ENCODE measurements around the gene CBX4. TPM values are rescaled to one million over a fixed set of nuclear protein-coding genes. Genes with fewer than 3 reads are reported as not detected.
A peak's percentile ranks its signal among the peaks of the same experiment; 100 is the strongest.

Gene CBX4
- total and polyA plus RNA-seq, 2 of the 13 experiments (the other 11 are each of a cell fraction or from before 2014, with no cell fraction given): 25.8 to 50.8 TPM

DNA sequence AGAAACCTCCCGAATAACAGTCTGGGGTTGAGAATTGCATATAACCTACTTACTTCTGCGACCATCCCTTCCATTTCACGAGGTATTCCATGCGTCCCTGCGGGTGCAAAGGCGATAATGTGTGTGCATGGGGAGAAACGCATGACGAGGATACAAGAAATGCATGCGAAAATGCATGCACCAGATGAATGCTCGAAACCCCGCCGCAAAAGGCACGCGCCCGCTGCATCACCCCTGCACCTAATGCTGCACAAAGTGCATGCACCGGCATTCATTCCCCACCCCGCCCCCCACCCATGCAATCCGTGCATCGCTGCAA is 42.8 kb downstream of the CBX4 start:
- ATAC-seq (no peak), DNase-seq (ENCODE audit: low spot score) (no peak), FAIRE-seq (no peak)
- Histone ChIP-seq H3K4me2 (ENCODE audit: low read depth, low read length) (peak overlapping the region; percentile 99), H3K9me3 (ENCODE audit: low read length) (no peaks in the 10 kb centered on the region), H3K79me2 (ENCODE audit: insufficient read depth, low read length) (peaks cover 10% of the 10 kb centered on the region), H3K9ac (ENCODE audit: insufficient read depth, low read depth, low read length) (peak overlapping the region; percentile 96), H3K27me3 (ENCODE audit: control insufficient read depth in 1 of 2, insufficient read depth in 2 of 2, low read length in 2 of 2) (peaks cover 28 to 49% of the 10 kb centered on the region in 2 experiments), H3K36me3 (replicated peaks in 1 of 2; ENCODE audit: control insufficient read depth in 1 of 2, insufficient read depth in 2 of 2, low read length in 2 of 2) (peaks cover 5 to 9% of the 10 kb centered on the region in 2 experiments; a peak in 4 of 5 replicates), H3K27ac (ENCODE audit: extremely low read length, insufficient read depth, low read length) (peak overlapping the region; percentile 87), H3K4me1 (ENCODE audit: insufficient read depth, low read length) (peaks cover 67% of the 10 kb centered on the region), H2AFZ (ENCODE audit: low read length) (no peak overlapping the region), H4K20me1 (ENCODE audit: insufficient read depth, low read length) (no peaks in the 10 kb centered on the region), H3K4me3 (replicated peaks in 1 of 3; ENCODE audit: insufficient read depth in 1 of 3, low read depth in 2 of 3, low read length in 3 of 3) (peak overlapping the region; percentile 85 to 94 (median 86))
- intact Hi-C loops (cut with micrococcal nuclease; ENCODE audit: unreplicated experiment): loop anchor here (2.0 to 5.0 kb wide), 3 partner anchors 41 to 196 kb away; partner anchors contain the start of gene CBX4
- POLR2A ChIA-PET: interaction anchor here (0.9 to 4.7 kb wide), 31 partner anchors 9 to 770 kb away, joined by 3 to 98 read pairs (median 8); partner anchors contain the start of genes CBX2 and CBX4
- no TSS peak for BruUV-seq (replicated peaks)
- CTCF ChIA-PET (ENCODE audit: low intra/inter-chr PET ratio, low total read pairs): no interaction called here
- WGBS (ENCODE audit: low lambda C conversion rate): 2% methylated on average over 15 of the region's 19 CpGs
- in situ Hi-C loops (cut with HindIII; ENCODE audit: extremely low pct_ligation_motif_present, low pct_unique_long_range_greater_than_20kb): no loop called here
- 0 out of 2 replicates have a peak, but pooled peaks have one; percentile 10 for TF ChIP-seq MYC (CRISPR knock-in tag; IDR thresholded peaks at IDR 0.05; ENCODE audit: borderline replicate concordance)
- TF ChIP-seq RXRA (CRISPR knock-in tag; IDR thresholded peaks at IDR 0.05): peak; percentile 23; the same call in 1 of the 2 replicates
- 0 out of 2 replicates have a peak, but pooled peaks have one; percentile 56 for TF ChIP-seq DNMT1 (CRISPR knock-in tag; IDR thresholded peaks at IDR 0.05)
- TF ChIP-seq, protein P1, sequence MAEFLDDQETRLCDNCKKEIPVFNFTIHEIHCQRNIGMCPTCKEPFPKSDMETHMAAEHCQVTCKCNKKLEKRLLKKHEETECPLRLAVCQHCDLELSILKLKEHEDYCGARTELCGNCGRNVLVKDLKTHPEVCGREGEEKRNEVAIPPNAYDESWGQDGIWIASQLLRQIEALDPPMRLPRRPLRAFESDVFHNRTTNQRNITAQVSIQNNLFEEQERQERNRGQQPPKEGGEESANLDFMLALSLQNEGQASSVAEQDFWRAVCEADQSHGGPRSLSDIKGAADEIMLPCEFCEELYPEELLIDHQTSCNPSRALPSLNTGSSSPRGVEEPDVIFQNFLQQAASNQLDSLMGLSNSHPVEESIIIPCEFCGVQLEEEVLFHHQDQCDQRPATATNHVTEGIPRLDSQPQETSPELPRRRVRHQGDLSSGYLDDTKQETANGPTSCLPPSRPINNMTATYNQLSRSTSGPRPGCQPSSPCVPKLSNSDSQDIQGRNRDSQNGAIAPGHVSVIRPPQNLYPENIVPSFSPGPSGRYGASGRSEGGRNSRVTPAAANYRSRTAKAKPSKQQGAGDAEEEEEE (CRISPR knock-in tag; IDR thresholded peaks at IDR 0.05; ENCODE audit: borderline replicate concordance): peak; percentile 32; the same call in 1 of the 2 replicates
- TF ChIP-seq ZNF430 (CRISPR knock-in tag; IDR thresholded peaks at IDR 0.05): 0 out of 2 replicates have a peak, but pooled peaks have one; percentile 54
- TF ChIP-seq GLI4 (CRISPR knock-in tag; IDR thresholded peaks at IDR 0.05; ENCODE audit: borderline replicate concordance): no peak
- no peak for TF ChIP-seq ELF1 (CRISPR knock-in tag; IDR thresholded peaks at IDR 0.05)
- TF ChIP-seq SRSF1 (optimal IDR thresholded peaks at IDR 0.05; ENCODE audit: low read depth, low read length): peak; percentile 46
- TF ChIP-seq, protein P2, sequence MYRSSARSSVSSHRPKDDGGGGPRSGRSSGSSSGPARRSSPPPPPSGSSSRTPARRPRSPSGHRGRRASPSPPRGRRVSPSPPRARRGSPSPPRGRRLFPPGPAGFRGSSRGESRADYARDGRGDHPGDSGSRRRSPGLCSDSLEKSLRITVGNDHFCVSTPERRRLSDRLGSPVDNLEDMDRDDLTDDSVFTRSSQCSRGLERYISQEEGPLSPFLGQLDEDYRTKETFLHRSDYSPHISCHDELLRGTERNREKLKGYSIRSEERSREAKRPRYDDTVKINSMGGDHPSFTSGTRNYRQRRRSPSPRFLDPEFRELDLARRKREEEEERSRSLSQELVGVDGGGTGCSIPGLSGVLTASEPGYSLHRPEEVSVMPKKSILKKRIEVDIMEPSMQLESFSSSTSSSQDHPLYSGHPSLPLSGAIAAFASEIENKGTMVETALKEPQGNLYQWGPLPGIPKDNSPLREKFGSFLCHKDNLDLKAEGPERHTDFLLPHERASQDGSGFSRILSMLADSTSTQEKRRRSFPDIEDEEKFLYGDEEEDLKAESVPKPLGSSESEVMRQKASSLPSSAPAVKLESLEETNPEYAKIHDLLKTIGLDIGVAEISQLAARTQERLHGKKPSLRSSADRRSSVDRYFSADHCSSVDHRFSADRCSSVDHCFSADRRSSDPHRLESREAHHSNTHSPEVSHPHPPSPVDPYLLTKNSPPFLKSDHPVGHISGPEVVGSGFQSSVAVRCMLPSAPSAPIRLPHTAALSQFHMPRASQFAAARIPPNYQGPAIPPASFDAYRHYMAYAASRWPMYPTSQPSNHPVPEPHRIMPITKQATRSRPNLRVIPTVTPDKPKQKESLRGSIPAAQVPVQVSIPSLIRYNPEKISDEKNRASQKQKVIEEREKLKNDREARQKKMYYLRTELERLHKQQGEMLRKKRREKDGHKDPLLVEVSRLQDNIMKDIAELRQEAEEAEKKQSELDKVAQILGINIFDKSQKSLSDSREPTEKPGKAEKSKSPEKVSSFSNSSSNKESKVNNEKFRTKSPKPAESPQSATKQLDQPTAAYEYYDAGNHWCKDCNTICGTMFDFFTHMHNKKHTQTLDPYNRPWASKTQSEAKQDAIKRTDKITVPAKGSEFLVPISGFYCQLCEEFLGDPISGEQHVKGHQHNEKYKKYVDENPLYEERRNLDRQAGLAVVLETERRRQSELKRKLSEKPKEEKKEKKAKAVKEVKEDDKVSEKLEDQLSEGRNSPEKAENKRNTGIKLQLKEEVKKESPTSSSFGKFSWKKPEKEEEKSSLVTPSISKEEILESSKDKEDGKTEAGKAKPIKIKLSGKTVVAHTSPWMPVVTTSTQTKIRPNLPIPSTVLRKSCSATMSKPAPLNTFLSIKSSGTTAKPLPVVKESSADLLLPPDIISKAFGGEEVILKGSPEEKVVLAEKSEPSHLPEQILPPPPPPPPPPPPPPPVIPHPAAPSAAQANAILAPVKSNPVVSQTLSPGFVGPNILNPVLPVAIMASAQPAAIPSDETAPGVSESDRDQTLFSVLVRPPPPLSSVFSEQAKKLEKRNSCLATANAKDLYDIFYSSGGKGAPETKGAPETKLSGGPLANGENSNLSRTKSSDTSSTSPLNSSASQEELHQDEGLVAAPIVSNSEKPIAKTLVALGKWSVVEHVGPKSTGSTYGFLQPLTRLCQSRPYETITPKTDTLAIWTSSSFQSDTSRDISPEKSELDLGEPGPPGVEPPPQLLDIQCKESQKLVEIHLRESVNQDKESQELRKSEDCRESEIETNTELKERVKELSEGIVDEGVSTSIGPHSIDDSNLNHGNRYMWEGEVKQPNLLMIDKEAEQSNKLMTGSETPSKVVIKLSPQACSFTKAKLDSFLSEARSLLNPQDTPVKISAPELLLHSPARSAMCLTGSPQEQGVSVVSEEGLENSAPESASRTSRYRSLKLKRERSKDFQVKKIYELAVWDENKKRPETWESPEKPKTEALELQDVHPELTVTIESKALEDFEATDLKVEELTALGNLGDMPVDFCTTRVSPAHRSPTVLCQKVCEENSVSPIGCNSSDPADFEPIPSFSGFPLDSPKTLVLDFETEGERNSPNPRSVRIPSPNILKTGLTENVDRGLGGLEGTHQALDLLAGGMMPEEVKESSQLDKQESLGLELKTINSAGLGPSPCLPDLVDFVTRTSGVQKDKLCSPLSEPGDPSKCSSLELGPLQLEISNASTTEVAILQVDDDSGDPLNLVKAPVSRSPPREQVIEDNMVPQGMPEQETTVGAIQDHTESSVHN (CRISPR knock-in tag; IDR thresholded peaks at IDR 0.05): 0 out of 2 replicates have a peak, but pooled peaks have one; percentile 17
- TF ChIP-seq EP300 (IDR thresholded peaks at IDR 0.05; ENCODE audit: low read depth in 2 of 2, low read length in 2 of 2): peak in 1 of 2 experiments; percentile 91; a peak in 1 of 4 replicates
- no peak for TF ChIP-seq EP300 (CRISPR knock-in tag; IDR thresholded peaks at IDR 0.05; ENCODE audit: borderline replicate concordance)
- TF ChIP-seq HNRNPL (IDR thresholded peaks at IDR 0.05; ENCODE audit: low read depth, low read length): no peak
- TF ChIP-seq ZNF44 (CRISPR knock-in tag; IDR thresholded peaks at IDR 0.05): 0 out of 2 replicates have a peak, but pooled peaks have one; percentile 34
- peak; percentile 18; the same call in 1 of the 2 replicates for TF ChIP-seq HOXA3 (CRISPR knock-in tag; IDR thresholded peaks at IDR 0.05)
- 0 out of 2 replicates have a peak, but pooled peaks have one; percentile 40 for TF ChIP-seq SAFB2 (CRISPR knock-in tag; IDR thresholded peaks at IDR 0.05; ENCODE audit: borderline replicate concordance, low read depth)
